Activated CD4-positive, CD25-positive, alpha-beta regulatory T cell treated with anti-CD3 and anti-CD28 coated beads, Interleukin-2, amount 50 U/mL, for 72 hours (primary cell): ENCODE data around the gene LRRC47.
"Not testable (repeated sequence)": the region's sequence is repeated elsewhere in the genome, so short reads cannot be mapped to it uniquely, and the experiment has no call there.

Source experiments
- DNase-seq: peaks from one replicate; pipeline ENCODE4 v3.0.0; 2021

The LRRC47 gene

DNA sequence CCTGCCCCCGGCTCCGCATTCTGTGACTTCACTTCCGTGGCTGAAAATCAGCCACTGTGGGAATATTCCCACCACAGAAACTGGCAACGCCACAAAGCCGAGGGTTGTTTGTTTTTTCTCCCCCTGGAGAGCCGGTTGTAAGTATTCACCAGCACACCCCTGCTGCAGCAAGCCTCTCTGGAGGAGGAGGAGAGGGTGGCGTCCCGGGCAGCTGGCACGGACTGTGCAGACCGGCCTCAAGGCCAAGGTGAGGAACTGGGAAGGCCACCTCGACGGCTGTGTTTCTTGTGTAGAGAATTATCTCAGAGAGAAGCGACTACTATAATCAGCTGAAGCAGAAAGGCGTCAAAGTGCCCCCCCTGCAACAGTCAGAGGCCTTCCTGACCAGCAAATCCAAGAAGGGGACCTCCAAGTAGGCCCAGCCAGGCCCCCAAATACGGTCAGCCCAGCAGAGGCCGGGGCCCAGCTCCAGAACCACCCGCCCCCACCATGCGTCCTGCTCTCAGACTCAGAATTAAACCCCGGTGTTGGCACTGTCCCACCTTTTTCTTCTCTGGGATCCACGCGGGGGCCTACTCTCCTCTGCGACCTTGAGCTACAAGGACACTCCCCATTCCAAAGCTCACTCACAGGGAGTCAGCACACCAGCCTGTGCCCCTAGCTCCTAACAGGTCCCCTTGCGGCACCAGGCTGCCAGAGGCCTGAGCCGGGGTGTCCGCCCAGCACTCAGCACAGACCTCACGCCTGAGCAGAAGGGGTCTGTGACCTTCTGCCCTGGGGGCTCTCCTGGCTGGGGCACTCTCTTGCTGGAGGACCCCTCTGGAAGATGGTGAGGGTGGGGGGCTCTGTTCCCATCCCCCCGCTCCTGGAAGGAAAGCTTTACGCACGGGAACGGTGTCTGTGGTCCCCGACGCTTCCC lies 24.9 kb downstream of the LRRC47 start:
- no peak for DNase-seq

DNA sequence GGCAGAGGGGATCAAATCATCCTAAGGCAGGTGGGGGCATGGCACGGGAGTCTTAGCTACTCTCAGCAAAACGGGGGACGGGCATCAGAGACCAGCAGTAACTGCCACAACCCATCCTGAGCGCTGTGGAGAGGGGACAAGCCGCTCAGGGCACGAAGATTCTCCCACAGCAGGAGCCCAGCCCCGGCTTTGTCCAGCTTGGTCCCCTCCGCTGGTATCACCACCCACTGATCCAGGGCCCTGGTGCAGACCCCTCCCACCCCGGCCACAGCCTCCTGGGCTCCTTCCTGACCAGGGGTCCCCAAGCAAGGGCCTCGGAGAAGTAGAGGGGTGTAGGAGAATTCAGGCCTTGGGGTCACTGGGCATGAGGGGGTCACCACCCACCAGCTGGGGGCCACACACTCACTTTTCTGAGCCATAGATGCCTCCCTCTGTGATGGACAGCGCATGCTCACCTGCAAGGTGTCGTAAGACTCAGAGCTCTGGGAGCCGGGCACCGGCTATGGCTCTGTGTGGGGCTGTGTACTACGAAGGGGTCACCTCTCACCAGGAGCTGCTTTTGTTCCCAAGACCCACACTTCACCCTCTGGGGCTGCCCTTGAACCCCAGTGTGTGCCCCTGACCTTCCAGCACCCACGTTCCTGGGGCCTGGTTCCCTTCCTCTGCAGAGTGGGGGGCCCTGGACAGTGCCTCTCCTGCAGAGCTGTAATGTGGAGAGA lies 26.1 kb downstream of the LRRC47 start:
- DNase-seq: no peak

DNA sequence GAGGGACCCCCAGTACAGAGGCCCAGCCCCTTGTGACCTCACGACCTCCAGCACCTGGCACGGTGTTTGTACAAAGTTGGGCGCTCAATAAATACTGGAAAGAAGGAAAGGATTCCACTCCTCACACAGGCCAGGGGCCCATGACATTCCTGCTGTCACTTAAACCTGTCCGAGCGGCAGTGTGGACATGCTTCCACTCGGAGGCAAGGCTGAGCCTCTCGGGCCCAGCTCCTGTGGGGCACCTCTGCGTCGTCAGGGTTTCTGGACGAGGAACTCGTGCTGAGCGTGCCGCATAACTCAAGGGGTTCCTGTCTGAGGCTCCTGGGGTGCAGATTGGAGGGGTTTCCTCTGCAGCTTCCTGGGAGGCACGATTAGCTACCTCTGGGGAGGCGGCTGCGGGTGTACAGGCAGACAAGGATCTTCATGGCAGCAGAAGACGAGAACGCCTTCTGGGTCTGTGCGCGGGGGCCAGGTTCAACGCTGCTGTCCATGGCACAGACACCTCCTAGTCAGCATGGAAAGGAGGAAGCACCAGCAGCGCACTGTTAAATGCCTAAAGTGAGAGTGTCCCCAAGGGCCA lies 27.4 kb downstream of the LRRC47 start:
- no peak for DNase-seq

DNA sequence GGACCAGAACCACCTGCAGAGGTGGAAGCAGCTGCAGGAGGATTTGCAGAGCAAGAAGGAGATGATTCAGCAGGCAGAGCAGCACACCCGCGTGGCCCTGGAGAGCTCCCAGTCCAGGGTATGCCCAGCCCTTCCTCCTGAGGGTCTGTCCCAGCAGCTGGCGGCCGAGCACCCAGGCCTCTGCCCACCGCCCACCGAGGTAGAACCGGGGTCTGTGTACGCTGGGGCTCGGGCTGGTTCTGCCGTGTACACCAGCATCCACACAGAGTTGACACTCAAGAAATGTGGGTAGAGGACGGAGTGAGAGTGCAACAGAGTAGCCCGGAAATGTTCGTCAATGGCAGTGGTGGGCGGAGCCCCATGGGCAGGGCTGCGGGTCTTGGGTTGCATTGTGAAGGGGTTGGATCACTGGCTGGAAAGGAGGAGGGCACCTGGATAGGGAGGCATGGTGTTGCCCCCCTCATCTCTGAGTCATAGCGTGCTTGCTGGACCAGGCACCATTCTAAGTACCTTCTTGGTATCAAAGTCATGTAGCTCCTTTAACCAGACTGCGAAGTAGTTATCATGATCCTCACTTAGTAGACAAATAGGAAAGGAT lies 28.9 kb downstream of the LRRC47 start:
- no peak for DNase-seq

DNA sequence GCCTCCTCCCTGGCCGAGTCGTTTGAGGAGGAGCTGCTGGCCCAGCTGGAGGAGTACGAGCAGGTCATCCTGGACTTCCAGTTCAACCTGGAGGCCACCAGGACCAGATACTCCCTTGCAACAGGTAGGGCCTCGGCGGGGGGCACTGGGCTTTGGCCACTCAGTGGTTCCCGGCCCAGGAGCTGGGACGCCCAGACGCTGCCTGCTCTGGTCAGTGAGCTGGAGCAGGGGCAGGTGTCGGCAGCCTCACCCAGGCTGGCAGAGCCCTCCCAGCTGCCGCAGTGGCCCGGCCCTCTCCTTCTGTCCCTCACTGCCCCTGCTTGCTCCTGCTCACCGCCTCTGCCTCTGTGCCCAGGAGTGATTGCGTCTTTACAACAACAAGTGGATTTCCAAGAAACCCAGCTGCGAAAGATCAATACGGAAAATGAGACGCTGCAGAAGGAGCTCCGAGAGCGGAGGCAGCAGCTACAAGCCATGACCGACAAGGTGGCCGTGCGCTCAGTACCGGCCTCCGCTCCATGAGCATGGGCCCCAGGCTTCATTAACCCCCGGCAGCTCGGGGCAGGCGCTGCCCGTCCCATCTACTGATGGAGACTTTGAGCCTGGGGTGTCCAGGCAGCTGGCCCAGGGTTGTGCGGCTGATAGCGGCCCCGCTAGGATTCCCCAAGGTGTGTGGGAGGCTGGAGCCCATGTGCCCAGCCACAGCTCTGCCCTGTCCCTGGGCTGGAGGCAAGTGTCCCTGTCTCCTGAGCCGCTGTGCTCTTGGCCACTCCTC lies 32.8 kb downstream of the LRRC47 start:
- no peak for DNase-seq

DNA sequence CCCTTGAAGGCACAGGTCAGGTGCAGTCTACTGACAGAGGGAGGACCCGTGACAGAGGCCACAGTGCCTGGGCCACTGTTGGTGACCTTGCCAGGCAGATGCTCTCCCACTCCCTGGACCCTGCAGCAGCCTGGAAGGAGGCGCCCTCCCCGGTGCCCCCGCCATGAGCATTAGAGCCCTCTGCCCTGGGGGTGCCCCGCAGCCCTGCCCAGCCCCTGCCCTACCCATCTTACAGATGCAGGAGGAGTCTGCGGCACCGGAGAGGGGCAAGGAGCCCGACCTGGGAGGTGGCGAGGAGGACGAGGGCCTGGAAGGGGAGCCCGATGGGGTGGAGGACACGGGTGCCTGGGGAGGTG lies 33.4 kb downstream of the LRRC47 start:
- DNase-seq: no peak

DNA sequence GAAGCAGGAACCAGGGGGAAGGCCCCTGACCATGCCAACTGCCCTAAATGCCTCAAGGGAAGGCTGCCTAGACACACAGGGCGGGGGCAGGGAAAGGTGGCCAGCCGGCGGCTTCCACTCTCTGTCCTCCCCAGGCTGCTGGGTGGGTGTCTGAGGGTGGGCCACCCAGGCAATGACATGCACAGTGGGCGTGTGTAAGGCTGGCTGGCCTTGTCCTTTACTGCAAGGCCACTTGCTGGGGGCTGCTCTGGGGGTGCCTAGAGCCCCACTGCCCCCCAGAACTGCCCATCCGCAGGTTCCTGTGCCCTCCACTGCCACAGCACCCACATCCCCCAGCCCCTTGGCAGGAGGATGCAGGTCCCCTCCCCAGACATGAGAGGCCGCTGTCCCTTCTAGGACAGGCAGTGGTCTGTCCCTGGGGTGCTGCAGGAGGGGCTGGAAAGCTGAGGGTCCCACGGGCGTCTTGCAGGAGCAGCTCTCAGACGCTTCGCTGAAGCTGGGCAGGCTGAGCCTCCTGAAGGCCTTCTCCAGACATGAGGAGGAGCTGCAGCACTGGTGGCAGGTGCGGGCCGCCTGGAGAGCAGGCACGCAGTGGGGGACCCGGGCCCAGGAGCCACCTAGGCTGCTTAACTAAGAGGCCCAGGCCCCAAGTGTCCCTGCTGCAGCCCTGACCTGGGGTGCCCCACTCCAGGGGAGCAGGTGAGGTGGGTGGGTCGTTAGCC lies 34.0 kb downstream of the LRRC47 start:
- no peak for DNase-seq

DNA sequence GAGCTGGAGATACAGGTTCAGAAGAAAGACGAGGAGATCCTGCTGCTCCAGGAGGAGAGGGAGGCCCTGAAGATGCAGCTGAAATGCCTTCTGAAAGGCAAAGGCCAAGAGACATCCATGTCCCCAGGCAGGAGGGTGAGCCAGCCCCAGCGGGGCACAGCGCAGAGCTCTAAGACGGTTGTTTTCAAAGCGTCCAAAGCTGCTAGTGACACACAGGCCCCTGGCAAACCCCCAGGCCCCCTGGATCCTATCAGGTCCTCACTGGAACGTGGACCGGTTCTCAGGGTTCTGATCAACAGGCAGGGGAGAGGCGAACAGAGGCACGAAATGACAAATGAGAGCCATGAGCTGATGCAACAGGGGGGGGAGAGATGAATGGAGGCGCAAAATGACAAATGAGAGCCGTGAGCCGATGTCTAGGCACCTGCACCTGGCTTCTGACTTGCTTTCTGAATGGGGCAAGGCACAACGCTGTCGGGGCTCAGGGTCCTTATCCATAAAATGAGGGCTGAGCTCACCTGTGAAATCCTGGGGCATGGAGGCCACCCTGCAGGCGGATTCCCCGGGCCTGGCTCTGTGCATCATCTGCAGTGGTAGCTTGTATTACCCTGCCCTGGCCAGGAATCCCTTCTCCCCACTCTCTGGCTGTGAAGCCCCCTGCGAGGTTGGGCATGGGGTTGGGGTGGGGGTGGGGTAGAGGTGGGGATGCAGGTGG lies 34.8 kb downstream of the LRRC47 start:
- no peak for DNase-seq

DNA sequence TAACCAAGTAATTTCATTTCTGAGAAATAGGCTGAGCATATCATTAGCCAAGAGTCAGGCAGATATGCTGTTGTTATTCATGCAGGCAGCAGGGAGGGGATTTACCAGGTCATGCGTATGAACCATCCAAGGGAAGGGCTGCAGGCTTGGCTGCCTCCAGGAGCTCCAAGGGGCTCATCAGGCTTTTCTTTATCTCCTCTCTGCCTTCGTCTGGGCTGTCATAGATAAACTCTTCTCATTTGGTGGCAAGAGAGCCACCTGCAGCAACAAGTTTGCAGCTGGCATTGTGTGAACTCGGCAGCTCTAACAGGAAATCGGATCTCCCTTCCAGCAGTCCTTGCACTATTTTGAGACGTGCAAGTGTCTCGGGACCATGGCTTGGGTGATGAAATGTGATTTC lies 36.5 kb downstream of the LRRC47 start:
- DNase-seq: no peak

DNA sequence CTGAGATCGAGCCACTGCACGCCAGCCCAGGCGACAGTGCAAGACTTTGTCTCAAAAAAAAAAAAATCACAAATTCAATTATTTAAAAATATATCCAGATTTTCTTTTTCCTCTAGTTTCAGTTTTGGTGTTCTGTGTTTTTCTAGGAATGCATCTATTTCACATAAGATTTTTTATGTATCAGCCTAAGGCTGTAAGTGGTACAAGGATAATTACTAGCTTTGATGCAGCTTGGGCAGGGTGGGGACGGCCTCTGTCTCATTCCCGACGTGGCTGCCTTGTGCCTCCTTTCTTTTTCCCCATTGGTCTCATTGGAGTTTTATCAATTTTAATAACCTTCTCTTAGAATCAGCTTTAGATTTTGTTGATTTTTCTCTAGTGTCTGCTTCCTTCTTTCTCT lies 37.1 kb downstream of the LRRC47 start:
- DNase-seq: no peak

DNA sequence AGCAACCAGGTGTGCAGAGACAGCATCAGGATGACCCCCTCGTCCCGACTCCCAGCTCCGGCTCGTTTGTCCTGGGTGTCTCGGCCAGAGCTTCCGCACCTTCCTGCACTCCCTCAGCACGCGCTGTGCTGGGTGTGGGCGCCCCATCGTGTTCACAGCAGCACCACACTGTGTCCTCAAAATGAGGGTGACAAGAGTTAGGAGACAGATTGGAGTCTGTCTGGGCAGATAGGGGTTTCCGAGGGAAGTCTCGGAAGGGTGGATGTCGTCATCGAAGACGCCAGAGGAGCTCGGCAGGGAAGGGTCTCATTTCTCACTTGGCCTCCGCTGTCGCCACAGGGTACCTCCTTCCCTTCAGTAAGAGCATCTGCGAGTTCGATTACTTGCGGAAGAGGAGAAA lies 39.9 kb downstream of the LRRC47 start:
- no peak for DNase-seq

DNA sequence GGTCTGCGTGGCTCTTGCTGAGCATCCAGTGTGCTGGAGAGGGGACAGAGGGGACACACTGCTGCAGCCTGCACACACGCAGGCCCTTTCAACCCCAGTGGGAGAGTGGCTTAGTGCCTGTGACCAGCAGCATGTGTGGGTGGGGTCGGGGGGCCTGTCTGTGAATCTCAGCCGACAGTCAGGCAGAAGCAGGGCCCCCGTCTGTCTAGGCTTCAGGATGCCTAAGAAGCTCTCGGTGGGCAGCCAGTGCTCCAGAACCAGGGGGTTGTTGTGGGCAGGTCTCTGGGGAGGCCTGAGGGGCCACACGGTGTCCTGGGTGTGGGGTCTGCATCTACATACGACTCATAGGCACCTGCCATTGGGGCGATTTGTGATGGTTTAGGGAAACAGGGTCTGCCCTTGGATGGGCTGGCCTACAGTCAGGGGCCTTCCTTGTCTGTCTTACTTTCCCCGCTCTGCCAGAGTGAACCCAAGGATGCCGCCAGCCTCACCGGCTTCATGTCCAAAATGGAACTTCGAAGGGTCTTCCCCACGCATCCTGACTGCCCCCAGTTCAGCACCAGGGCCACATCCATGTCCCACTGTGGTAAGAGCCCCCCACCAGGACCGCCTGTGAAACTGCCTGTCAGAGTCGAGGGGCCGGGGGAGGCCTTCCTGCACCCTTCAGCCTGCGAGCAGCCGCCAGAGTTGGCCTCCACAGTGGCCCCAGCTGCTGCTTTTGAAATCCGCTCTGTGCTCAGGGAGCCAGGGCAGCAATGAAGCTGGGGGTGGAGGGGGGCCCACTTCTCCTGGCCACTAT lies 42.4 kb downstream of the LRRC47 start:
- no peak for DNase-seq

DNA sequence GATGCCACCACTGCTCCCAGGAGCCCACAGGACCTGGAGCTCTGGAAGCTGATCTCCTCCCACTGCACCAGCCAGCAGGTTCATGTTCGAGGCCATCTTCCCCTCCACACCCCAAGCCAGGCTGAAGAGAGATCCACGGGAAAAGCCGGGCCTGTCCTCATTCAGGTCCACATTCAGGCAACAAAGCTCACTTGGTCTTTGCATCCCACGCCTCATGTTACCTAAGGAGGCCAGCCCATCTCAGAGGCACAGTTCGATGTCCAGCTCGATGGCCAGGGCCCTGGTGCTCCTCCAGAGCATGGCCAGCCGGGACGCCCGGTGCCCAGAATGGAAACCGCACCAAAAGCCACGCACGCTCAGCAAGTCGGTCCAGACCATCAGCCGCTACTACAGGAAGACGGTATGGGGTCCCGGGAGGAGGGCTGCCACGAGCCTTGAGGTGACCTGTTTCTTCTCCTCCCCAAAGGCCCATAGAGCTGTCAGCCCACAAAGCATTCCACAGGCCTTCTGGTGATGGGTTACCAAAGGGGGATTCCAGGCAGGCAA lies 43.8 kb downstream of the LRRC47 start, which contains the start of gene CCDC27:
Gene CCDC27, plus strand, starts transcription at position 51 of the 546 bp plus-strand sequence. Its CDS starts 32 bp downstream, at position 83.
- DNase-seq: no peak

DNA sequence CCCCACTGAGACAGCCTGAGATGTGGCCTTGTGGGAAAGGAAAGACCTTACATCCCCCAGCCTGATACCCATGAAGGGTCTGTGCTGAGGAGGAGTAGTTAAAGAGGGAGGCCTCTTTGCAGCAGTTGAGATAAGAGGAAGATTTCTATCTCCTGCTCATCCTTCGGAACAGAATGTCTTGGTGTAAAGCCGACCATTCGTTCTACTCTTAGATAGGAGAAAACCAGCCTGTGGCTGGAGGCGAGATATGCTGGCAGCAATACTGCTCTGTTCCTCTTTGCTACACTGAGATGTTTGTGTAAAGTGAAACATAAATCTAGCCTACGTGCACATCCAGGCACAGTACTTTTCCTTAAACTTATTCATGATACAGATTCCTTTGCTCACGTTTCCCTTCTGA lies 45.6 kb downstream of the LRRC47 start:
- no peak for DNase-seq

DNA sequence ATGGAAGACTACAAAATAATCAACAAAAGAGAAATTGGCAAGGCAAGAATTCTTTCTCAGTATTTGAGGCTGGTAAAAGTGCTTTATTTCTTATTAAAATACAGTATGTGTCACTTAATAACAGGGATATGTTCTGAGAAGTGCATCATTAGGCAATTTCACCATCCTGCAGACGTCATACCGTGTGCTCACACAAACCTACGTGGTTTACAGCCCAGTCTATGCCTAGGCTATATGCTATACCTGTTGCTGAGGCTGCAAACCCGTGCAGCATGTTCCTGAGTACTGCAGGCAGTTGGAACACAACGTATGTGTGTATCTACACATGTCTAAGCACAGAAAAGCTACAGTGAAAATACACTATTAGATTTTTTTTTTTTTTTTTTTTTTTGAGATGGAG lies 46.8 kb downstream of the LRRC47 start:
- no peak for DNase-seq

DNA sequence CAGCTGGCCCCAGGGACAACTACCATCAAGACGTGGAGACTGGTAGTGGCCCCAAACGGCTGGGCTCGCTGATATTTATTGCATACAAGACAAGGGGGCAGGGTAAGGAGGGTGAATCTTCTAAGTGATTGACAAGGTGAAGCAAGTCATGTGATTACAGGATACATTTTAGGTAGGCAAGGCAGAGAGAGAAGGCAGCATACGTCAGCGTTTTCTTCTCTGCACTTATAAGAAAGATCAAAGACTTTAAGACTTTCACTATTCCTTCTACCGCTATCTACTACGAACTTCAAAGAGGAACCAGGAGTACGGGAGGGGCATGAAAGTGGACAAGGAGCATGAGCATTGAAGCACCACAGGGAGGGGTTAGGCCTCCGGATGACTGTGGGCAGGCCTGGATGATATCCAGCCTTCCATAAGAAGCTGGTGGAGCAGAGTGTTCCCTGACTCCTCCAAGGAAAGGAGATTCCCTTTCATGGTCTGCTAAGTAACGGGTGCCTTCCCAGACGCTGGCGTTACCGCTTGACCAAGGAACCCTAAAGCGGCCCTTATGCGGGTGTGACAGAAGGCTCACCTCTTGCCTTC lies 47.9 kb downstream of the LRRC47 start:
- DNase-seq: not testable (repeated sequence)

DNA sequence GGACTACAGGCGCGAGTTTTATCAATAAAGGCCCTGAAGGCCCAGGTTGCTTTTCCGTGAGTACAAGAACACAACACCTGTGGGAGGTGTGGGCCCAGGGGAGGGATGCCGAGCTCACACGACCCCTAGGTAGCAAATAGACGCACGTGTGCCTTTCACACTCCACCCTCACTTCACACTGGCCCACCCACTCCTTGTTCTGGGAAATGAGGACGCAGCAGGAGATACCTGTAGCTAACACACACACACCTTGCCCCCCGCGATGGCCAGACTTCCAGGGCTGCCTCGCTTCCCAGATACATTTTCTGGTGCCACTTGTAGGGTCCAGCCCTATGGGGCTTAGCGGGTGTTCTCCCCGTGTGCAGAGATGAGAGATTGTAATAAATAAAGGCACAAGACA lies 48.4 kb downstream of the LRRC47 start:
- DNase-seq: no peak

DNA sequence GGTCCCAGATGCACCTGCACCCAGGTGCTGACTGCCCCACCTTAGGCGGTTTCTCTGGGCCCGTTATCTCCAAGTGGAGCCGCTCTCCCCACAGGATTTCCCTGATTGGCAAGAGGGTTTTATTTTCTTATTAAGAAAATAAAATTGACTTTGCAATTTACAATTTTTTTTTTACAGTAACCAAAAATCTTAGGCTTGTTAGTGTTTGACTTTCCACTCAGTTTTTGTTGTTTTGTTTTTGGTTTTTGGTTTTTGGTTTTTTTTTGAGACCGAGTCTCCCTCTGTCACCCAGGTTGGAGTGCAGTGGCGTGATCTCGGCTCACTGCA lies 48.8 kb downstream of the LRRC47 start:
- no peak for DNase-seq

DNA sequence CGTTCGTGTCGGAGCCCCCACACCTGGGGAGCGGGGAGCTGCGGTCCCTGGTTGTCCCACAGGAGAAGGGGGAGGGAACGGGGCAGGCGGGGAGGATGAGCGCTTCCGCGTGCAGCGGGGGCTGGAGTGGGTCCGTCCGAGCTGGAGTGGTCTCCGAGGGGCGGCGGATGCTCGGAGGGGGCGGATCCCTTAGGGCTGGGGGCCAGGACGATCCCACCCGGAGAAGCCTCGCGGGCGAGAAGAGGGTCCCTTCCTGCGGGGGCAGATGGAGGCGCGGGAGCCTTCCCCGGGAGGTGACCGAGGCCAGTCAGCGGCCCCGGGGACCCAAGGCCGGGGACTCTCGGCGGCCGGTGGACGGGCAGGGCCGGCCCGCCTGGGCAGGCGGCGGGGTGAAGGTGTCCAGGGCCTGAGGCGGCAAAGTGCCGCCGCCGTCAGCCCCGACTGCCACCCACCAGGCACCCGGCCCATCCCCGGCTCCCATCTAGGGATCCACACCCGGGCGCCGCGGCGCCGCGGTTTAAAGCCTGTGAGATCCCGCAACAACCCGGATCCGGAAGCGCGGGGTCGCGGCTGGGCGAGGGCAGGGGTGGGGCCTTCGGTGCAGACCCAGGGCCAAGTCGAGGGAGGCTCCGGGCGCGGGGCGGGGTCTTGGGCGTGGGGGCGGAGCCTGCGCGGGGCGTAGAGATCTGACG lies 49.3 kb downstream of the LRRC47 start:
- peak; percentile 95 for DNase-seq
